HG02678 (cell line): ENCODE data around the gene GCKR.
"Not testable (repeated sequence)": the region's sequence is repeated elsewhere in the genome, so short reads cannot be mapped to it uniquely, and the experiment has no call there.

ENCODE experiments used
- ATAC-seq: cut with Tn5 transposase; IDR thresholded peaks from one replicate; pipeline ENCODE4 v1.9.1; 2021; ENCODE audit warnings: mild to moderate bottlenecking, moderate library complexity; ENCODE audit not compliant: unreplicated experiment

GCKR gene

GRCh38 chr2:27509326-27509725 is 12.7 kb downstream of the GCKR start:
- no peak for ATAC-seq

GRCh38 chr2:27518113-27518781 is 21.6 kb downstream of the GCKR start:
- ATAC-seq, result no peak

GRCh38 chr2:27518782-27519113 is 22.1 kb downstream of the GCKR start:
- ATAC-seq, result no peak

GRCh38 chr2:27520316-27520715 is 23.7 kb downstream of the GCKR start:
- ATAC-seq, result no peak

GRCh38 chr2:27522400-27522945 is 25.8 kb downstream of the GCKR start:
- no peak for ATAC-seq

GRCh38 chr2:27527182-27527581 is 30.5 kb downstream of the GCKR start:
- ATAC-seq, result no peak

- ATAC-seq, result no peak
Measured at GRCh38 chr2:27531983-27532382, 35.3 kb downstream of the GCKR start.

GRCh38 chr2:27537287-27537686 is 40.6 kb downstream of the GCKR start:
- ATAC-seq, result no peak

- ATAC-seq, result not testable (repeated sequence)
Measured at GRCh38 chr2:27538839-27539450, 42.3 kb downstream of the GCKR start.

- ATAC-seq, result not testable (repeated sequence)
Measured at GRCh38 chr2:27539649-27540048, 43.0 kb downstream of the GCKR start.

GRCh38 chr2:27544143-27544821 is 47.6 kb downstream of the GCKR start:
- ATAC-seq, result no peak

- no peak for ATAC-seq
Measured at GRCh38 chr2:27545348-27546141, 48.9 kb downstream of the GCKR start.

GRCh38 chr2:27549303-27549702 is 52.7 kb downstream of the GCKR start:
- no peak for ATAC-seq

- ATAC-seq, result no peak
Measured at GRCh38 chr2:27551514-27551913, 54.9 kb downstream of the GCKR start.

GRCh38 chr2:27552941-27553340 is 56.3 kb downstream of the GCKR start:
- no peak for ATAC-seq

GRCh38 chr2:27554451-27554850 is 57.8 kb downstream of the GCKR start:
- ATAC-seq, result not testable (repeated sequence)

GRCh38 chr2:27559228-27559627 is 62.6 kb downstream of the GCKR start:
- no peak for ATAC-seq

GRCh38 chr2:27561060-27561459 is 64.4 kb downstream of the GCKR start:
- ATAC-seq, result no peak

GRCh38 chr2:27566628-27567027 is 70.0 kb downstream of the GCKR start:
- ATAC-seq, result no peak

GRCh38 chr2:27569398-27569797 is 72.8 kb downstream of the GCKR start:
- ATAC-seq, result no peak

- no peak for ATAC-seq
Measured at GRCh38 chr2:27571197-27571596, 74.6 kb downstream of the GCKR start.
